Measurements from ENCODE around the gene SFSWAP.
"Not testable (repeated sequence)": the region's sequence is repeated elsewhere in the genome, so short reads cannot be mapped to it uniquely, and the experiment has no call there.

The SFSWAP gene

DNA sequence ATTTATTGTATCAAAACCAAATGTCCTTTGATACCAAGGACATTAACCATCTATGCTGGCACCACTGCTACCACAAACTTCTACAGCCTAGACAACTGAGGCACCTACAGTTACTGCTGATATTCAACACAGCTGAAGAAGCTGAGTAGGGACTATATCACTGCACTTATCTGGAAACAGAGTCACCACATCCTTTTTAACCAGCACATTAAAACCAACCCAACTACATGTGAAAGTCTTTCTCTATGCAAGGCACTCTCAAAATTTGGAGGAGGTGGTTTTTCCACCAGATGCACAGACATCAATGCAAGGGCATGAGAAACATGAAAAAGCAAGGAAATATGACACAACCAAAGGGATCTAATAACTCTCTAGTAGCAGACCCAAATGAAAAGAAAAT lies 7.7 kb upstream of the SFSWAP start:
- no peak for ATAC-seq
- TF ChIP-seq ESRRG (CRISPR knock-in tag; IDR thresholded peaks at IDR 0.05), result no peak
- no peak for TF ChIP-seq PPARA (CRISPR knock-in tag; IDR thresholded peaks at IDR 0.05; ENCODE audit: borderline replicate concordance)
- TF ChIP-seq, protein P1, sequence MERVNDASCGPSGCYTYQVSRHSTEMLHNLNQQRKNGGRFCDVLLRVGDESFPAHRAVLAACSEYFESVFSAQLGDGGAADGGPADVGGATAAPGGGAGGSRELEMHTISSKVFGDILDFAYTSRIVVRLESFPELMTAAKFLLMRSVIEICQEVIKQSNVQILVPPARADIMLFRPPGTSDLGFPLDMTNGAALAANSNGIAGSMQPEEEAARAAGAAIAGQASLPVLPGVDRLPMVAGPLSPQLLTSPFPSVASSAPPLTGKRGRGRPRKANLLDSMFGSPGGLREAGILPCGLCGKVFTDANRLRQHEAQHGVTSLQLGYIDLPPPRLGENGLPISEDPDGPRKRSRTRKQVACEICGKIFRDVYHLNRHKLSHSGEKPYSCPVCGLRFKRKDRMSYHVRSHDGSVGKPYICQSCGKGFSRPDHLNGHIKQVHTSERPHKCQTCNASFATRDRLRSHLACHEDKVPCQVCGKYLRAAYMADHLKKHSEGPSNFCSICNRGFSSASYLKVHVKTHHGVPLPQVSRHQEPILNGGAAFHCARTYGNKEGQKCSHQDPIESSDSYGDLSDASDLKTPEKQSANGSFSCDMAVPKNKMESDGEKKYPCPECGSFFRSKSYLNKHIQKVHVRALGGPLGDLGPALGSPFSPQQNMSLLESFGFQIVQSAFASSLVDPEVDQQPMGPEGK (CRISPR knock-in tag; IDR thresholded peaks at IDR 0.05; ENCODE audit: borderline replicate concordance), result no peak
- TF ChIP-seq ZNF565 (CRISPR knock-in tag; conservative IDR thresholded peaks at IDR 0.05; ENCODE audit: low read depth), result no peak
- no peak for TF ChIP-seq ISL1 (CRISPR knock-in tag; IDR thresholded peaks at IDR 0.05)
- no peak for TF ChIP-seq BACH2 (CRISPR knock-in tag; IDR thresholded peaks at IDR 0.05; ENCODE audit: borderline replicate concordance)
- TF ChIP-seq, protein P2, sequence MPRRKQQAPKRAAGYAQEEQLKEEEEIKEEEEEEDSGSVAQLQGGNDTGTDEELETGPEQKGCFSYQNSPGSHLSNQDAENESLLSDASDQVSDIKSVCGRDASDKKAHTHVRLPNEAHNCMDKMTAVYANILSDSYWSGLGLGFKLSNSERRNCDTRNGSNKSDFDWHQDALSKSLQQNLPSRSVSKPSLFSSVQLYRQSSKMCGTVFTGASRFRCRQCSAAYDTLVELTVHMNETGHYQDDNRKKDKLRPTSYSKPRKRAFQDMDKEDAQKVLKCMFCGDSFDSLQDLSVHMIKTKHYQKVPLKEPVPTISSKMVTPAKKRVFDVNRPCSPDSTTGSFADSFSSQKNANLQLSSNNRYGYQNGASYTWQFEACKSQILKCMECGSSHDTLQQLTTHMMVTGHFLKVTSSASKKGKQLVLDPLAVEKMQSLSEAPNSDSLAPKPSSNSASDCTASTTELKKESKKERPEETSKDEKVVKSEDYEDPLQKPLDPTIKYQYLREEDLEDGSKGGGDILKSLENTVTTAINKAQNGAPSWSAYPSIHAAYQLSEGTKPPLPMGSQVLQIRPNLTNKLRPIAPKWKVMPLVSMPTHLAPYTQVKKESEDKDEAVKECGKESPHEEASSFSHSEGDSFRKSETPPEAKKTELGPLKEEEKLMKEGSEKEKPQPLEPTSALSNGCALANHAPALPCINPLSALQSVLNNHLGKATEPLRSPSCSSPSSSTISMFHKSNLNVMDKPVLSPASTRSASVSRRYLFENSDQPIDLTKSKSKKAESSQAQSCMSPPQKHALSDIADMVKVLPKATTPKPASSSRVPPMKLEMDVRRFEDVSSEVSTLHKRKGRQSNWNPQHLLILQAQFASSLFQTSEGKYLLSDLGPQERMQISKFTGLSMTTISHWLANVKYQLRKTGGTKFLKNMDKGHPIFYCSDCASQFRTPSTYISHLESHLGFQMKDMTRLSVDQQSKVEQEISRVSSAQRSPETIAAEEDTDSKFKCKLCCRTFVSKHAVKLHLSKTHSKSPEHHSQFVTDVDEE (CRISPR knock-in tag; IDR thresholded peaks at IDR 0.05), result no peak
- TF ChIP-seq OSR1 (CRISPR knock-in tag; IDR thresholded peaks at IDR 0.05), result no peak
- no peak for TF ChIP-seq TOX (CRISPR knock-in tag; IDR thresholded peaks at IDR 0.05; ENCODE audit: borderline replicate concordance)
- TF ChIP-seq, protein P3, sequence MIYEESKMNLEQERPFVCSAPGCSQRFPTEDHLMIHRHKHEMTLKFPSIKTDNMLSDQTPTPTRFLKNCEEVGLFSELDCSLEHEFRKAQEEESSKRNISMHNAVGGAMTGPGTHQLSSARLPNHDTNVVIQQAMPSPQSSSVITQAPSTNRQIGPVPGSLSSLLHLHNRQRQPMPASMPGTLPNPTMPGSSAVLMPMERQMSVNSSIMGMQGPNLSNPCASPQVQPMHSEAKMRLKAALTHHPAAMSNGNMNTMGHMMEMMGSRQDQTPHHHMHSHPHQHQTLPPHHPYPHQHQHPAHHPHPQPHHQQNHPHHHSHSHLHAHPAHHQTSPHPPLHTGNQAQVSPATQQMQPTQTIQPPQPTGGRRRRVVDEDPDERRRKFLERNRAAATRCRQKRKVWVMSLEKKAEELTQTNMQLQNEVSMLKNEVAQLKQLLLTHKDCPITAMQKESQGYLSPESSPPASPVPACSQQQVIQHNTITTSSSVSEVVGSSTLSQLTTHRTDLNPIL (CRISPR knock-in tag; IDR thresholded peaks at IDR 0.05; ENCODE audit: low read depth), result no peak
- TF ChIP-seq TCF4 (CRISPR knock-in tag; IDR thresholded peaks at IDR 0.05; ENCODE audit: borderline replicate concordance), result no peak
- no peak for TF ChIP-seq ARNTL (CRISPR knock-in tag; IDR thresholded peaks at IDR 0.05; ENCODE audit: borderline replicate concordance, low read depth)
- TF ChIP-seq ZNF8 (CRISPR knock-in tag; IDR thresholded peaks at IDR 0.05), result no peak
- TF ChIP-seq ZFP3 (CRISPR knock-in tag; IDR thresholded peaks at IDR 0.05), result no peak
- no peak for TF ChIP-seq SNAI2 (CRISPR knock-in tag; IDR thresholded peaks at IDR 0.05)
- TF ChIP-seq, protein P4, sequence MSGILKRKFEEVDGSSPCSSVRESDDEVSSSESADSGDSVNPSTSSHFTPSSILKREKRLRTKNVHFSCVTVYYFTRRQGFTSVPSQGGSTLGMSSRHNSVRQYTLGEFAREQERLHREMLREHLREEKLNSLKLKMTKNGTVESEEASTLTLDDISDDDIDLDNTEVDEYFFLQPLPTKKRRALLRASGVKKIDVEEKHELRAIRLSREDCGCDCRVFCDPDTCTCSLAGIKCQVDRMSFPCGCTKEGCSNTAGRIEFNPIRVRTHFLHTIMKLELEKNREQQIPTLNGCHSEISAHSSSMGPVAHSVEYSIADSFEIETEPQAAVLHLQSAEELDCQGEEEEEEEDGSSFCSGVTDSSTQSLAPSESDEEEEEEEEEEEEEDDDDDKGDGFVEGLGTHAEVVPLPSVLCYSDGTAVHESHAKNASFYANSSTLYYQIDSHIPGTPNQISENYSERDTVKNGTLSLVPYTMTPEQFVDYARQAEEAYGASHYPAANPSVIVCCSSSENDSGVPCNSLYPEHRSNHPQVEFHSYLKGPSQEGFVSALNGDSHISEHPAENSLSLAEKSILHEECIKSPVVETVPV (CRISPR knock-in tag; IDR thresholded peaks at IDR 0.05), result no peak
- TF ChIP-seq GLIS3 (CRISPR knock-in tag; IDR thresholded peaks at IDR 0.05), result no peak
- TF ChIP-seq CSDC2 (CRISPR knock-in tag; IDR thresholded peaks at IDR 0.05), result no peak
- TF ChIP-seq, protein P5, sequence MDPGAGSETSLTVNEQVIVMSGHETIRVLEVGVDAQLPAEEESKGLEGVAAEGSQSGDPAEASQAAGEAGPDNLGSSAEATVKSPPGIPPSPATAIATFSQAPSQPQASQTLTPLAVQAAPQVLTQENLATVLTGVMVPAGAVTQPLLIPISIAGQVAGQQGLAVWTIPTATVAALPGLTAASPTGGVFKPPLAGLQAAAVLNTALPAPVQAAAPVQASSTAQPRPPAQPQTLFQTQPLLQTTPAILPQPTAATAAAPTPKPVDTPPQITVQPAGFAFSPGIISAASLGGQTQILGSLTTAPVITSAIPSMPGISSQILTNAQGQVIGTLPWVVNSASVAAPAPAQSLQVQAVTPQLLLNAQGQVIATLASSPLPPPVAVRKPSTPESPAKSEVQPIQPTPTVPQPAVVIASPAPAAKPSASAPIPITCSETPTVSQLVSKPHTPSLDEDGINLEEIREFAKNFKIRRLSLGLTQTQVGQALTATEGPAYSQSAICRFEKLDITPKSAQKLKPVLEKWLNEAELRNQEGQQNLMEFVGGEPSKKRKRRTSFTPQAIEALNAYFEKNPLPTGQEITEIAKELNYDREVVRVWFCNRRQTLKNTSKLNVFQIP (CRISPR knock-in tag; IDR thresholded peaks at IDR 0.05; ENCODE audit: borderline replicate concordance, low read depth), result no peak

DNA sequence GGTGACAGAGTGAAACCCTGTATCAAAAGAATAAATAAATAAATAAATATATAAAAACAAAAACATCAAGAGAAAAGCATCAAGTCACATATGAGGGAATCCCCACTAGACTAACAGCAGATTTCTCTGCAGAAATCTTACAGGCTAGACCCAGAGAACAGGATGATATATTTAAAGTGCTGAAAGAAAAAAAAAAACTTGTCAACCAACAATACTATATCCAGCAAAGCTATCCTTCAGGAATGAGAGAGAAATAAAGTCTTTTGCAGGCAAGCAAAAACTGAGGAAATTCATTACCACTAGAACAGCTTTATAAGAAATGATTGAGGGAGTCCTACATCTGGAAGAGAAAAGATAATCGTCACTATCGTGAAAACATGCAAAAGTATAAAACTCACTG lies 6.4 kb upstream of the SFSWAP start:
- no peak for TF ChIP-seq OSR1 (CRISPR knock-in tag; IDR thresholded peaks at IDR 0.05)
- no peak for TF ChIP-seq ZFP3 (CRISPR knock-in tag; IDR thresholded peaks at IDR 0.05)
- no peak for TF ChIP-seq CSDC2 (CRISPR knock-in tag; IDR thresholded peaks at IDR 0.05)
- no peak for TF ChIP-seq SNAI2 (CRISPR knock-in tag; IDR thresholded peaks at IDR 0.05)
- ATAC-seq, result no peak

DNA sequence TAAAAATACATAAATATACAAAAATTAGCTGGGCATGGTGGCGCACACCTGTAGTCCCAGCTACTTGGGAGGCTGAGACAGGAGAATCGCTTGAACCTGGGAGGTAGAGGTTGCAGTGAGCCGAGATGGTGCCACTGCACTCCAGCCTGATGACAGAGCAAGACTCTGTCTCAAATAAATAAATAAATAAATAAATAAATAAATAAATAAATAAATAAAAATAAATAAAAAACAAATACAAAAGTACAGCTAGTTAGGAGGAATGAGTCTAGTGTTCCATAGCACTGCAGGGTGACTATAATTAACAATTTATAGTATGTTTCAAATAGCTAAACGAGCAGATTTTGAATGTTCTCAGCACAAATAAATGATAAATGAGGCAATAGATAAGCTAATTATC lies 4.2 kb upstream of the SFSWAP start:
- not testable (repeated sequence) for ATAC-seq

DNA sequence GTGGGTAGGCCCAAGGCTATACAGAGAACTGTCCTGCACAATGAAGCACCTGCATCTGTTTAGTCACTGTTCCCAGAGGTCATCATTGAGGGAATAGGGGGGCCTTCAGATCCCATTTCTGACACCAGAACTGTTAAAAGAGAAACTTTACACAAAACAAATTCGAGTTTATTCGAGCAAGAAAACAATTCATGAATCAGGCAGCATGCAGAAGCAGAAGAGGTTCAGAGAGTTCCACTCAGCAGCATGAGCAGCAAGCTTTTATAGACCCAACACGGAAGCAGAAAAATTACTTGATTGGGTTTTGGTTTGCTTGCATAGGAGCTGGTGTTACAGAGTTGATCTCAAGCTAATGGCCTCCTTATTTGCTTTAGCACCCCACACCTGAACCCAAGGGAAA lies 1.7 kb upstream of the SFSWAP start:
- TF ChIP-seq RARB (CRISPR knock-in tag; IDR thresholded peaks at IDR 0.05) (no peak), TCF4 (CRISPR knock-in tag; IDR thresholded peaks at IDR 0.05; ENCODE audit: borderline replicate concordance) (no peak), BACH2 (CRISPR knock-in tag; IDR thresholded peaks at IDR 0.05; ENCODE audit: borderline replicate concordance) (no peak), TOX (CRISPR knock-in tag; IDR thresholded peaks at IDR 0.05; ENCODE audit: borderline replicate concordance) (no peak)
- TF ChIP-seq, protein P4 (CRISPR knock-in tag; IDR thresholded peaks at IDR 0.05), result no peak
- no peak for ATAC-seq

Measured in SK-N-SH treated with all-trans-retinoic acid at 6 μM for 48 hours (cell line).